Measurements from ENCODE around the gene TMEM128.

Gene TMEM128

DNA sequence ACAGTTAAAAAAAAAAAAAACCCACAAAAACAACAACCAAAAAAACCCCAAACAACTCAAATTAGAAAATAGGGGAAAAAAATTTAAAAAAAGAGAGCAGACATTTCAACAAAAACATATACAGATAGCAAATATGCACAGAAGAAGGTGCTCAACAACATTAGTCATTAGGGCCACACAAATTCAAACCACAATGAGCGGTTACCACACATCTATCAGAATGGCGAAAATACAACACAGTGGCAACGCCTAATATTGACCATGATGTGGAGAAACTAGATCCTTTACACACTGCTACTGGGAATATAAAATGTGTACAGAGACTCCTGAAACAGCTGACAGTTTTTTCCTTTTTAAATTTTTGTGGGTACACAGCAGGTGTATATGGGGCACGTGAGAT, 22.5 kb upstream of the TMEM128 start:
- Histone ChIP-seq H3K9me2 (replicated peaks; ENCODE audit: insufficient read depth, low read length) (no peaks in the 10 kb centered on the region), H3F3A (ENCODE audit: insufficient read depth, low read length) (no peaks in the 10 kb centered on the region), H2AFZ (ENCODE audit: low read length) (no peak overlapping the region), H4K20me1 (ENCODE audit: insufficient read depth, low read length) (no peaks in the 10 kb centered on the region), H3K27ac (ENCODE audit: low read length) (no peak overlapping the region), H3K9me3 (replicated peaks; ENCODE audit: insufficient read depth, low read length) (no peaks in the 10 kb centered on the region), H3K4me3 (ENCODE audit: low read length) (no peak overlapping the region), H3K27me3 (replicated peaks; ENCODE audit: insufficient read depth, low read length) (no peaks in the 10 kb centered on the region), H3K79me2 (ENCODE audit: low read length) (no peaks in the 10 kb centered on the region), H3K4me1 (ENCODE audit: low read length) (no peaks in the 10 kb centered on the region), H3K4me2 (ENCODE audit: low read depth, low read length) (no peak overlapping the region), H3K9ac (ENCODE audit: low read length) (no peak overlapping the region), H3K36me3 (replicated peaks; ENCODE audit: insufficient read depth, low read length) (peaks cover 10% of the 10 kb centered on the region; the same call in 1 of the 2 replicates)
- no peak for TF ChIP-seq CTCF (IDR thresholded peaks at IDR 0.05; ENCODE audit: low read length)
- TF ChIP-seq EZH2 (optimal IDR thresholded peaks at IDR 0.05; ENCODE audit: low read depth, low read length) = no peak
- no peak for TF ChIP-seq EZH2phosphoT487 (IDR thresholded peaks at IDR 0.05; ENCODE audit: low read length)
- no peak for DNase-seq

DNA sequence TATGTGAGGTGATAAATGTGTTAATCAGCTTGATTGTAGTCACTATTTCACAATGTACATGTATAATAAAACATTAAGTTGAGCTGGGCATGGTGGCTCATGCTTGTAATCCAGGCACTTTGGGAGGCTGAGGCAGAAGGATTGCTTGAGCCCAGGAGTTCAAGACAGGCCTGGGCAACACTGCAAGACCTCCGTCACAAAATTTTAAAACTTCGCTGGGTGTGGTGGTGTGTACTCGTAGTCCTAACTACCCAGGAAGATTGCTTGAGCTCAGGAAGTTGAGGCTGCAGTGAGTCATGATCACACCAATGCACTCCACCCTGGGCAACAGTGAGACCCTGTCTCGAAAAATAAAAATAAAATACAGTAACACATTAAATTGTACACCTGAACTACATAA, 21.8 kb upstream of the TMEM128 start:
- no peak overlapping the region for H3K27ac ChIP-seq (ENCODE audit: low read length)
- H3K9ac ChIP-seq (ENCODE audit: low read length) = no peak overlapping the region

GRCh38 chr4:4269331-4269731, 21.3 kb upstream of the TMEM128 start:
- no peaks in the 10 kb centered on the region for H3K9me3 ChIP-seq (replicated peaks; ENCODE audit: insufficient read depth, low read length)
- H3K79me2 ChIP-seq (ENCODE audit: low read length) = no peaks in the 10 kb centered on the region
- no peak overlapping the region for H3K9ac ChIP-seq (ENCODE audit: low read length)
- no peaks in the 10 kb centered on the region for H3K4me1 ChIP-seq (ENCODE audit: low read length)
- H3F3A ChIP-seq (ENCODE audit: insufficient read depth, low read length) = no peaks in the 10 kb centered on the region
- H3K27me3 ChIP-seq (replicated peaks; ENCODE audit: insufficient read depth, low read length) = no peaks in the 10 kb centered on the region
- peaks cover 7% of the 10 kb centered on the region; the same call in 1 of the 2 replicates for H3K36me3 ChIP-seq (replicated peaks; ENCODE audit: insufficient read depth, low read length)
- no peak overlapping the region for H2AFZ ChIP-seq (ENCODE audit: low read length)
- no peaks in the 10 kb centered on the region for H4K20me1 ChIP-seq (ENCODE audit: insufficient read depth, low read length)
- no peak overlapping the region for H3K27ac ChIP-seq (ENCODE audit: low read length)
- H3K9me2 ChIP-seq (replicated peaks; ENCODE audit: insufficient read depth, low read length) = no peaks in the 10 kb centered on the region
- H3K4me2 ChIP-seq (ENCODE audit: low read depth, low read length) = no peak overlapping the region
- no peak for DNase-seq
- TF ChIP-seq CTCF (IDR thresholded peaks at IDR 0.05; ENCODE audit: low read length) = no peak
- no peak for TF ChIP-seq EZH2phosphoT487 (IDR thresholded peaks at IDR 0.05; ENCODE audit: low read length)
- no peak for TF ChIP-seq EZH2 (optimal IDR thresholded peaks at IDR 0.05; ENCODE audit: low read depth, low read length)
- no peak overlapping the region for H3K4me3 ChIP-seq (ENCODE audit: low read length)

More for the DNA sequence above, 21.8 kb upstream of the TMEM128 start:
- Histone ChIP-seq H2AFZ (ENCODE audit: low read length) (no peak overlapping the region), H3K36me3 (replicated peaks; ENCODE audit: insufficient read depth, low read length) (peaks cover 10% of the 10 kb centered on the region; the same call in 1 of the 2 replicates), H3K4me1 (ENCODE audit: low read length) (no peaks in the 10 kb centered on the region), H3K79me2 (ENCODE audit: low read length) (no peaks in the 10 kb centered on the region), H3K9me3 (replicated peaks; ENCODE audit: insufficient read depth, low read length) (no peaks in the 10 kb centered on the region), H3K4me2 (ENCODE audit: low read depth, low read length) (no peak overlapping the region), H3K27me3 (replicated peaks; ENCODE audit: insufficient read depth, low read length) (no peaks in the 10 kb centered on the region), H3F3A (ENCODE audit: insufficient read depth, low read length) (no peaks in the 10 kb centered on the region), H4K20me1 (ENCODE audit: insufficient read depth, low read length) (no peaks in the 10 kb centered on the region), H3K4me3 (ENCODE audit: low read length) (no peak overlapping the region), H3K9me2 (replicated peaks; ENCODE audit: insufficient read depth, low read length) (no peaks in the 10 kb centered on the region)
- no peak for DNase-seq
- TF ChIP-seq EZH2 (optimal IDR thresholded peaks at IDR 0.05; ENCODE audit: low read depth, low read length) (no peak), CTCF (IDR thresholded peaks at IDR 0.05; ENCODE audit: low read length) (no peak), EZH2phosphoT487 (IDR thresholded peaks at IDR 0.05; ENCODE audit: low read length) (no peak)
